Trophoblast cell (in vitro differentiated cells and primary cell): Measurements from ENCODE around the gene CCDC57.
A peak's percentile ranks its signal among the peaks of the same experiment; 100 is the strongest.

Experiments used
- DNase-seq, 2 donors: peaks; one replicate each; pipeline ENCODE4 v3.0.0-alpha.2; 2016
- H2AFZ ChIP-seq: 2 replicates; pipeline ENCODE4 v1.6.1; 2013; ENCODE audit warnings: low read length, moderate library complexity, mild to moderate bottlenecking; ENCODE audit not compliant: insufficient read depth, poor library complexity
- H2AK5ac ChIP-seq: 2 replicates; pipeline ENCODE4 v1.6.1; 2013; ENCODE audit warnings: mild to moderate bottlenecking, low read length
- H2BK120ac ChIP-seq: 2 replicates; pipeline ENCODE4 v1.6.1; 2013; ENCODE audit warnings: low read length, mild to moderate bottlenecking, moderate library complexity; ENCODE audit not compliant: insufficient read depth, poor library complexity
- H2BK12ac ChIP-seq: 2 replicates; pipeline ENCODE4 v1.6.1; 2013; ENCODE audit warnings: mild to moderate bottlenecking, low read length, moderate library complexity
- H2BK5ac ChIP-seq: 2 replicates; pipeline ENCODE4 v1.6.1; 2013; ENCODE audit warnings: low read length, low read depth, moderate library complexity, mild to moderate bottlenecking; ENCODE audit not compliant: poor library complexity
- H3K14ac ChIP-seq: 2 replicates; pipeline ENCODE4 v1.6.1; 2013; ENCODE audit warnings: mild to moderate bottlenecking, low read length
- H3K18ac ChIP-seq: 2 replicates; pipeline ENCODE4 v1.6.1; 2013; ENCODE audit warnings: mild to moderate bottlenecking, low read length
- H3K23ac ChIP-seq: 2 replicates; pipeline ENCODE4 v1.6.1; 2013; ENCODE audit warnings: low read length
- H3K27ac ChIP-seq: 2 replicates; pipeline ENCODE4 v1.5.1; 2013; ENCODE audit warnings: low read depth, mild to moderate bottlenecking, inconsistent platforms, low read length, moderate library complexity
- H3K27me3 ChIP-seq: 2 replicates; pipeline ENCODE4 v1.6.1; 2013; ENCODE audit warnings: inconsistent platforms, mild to moderate bottlenecking, low read length, moderate library complexity; ENCODE audit not compliant: insufficient read depth
- H3K36me3 ChIP-seq, 2 experiments: 1 replicate in 1 of 2; 2 replicates in 1 of 2; pipeline ENCODE4 v1.6.1; 2013; ENCODE audit warnings: low read length in 2 of 2, mild to moderate bottlenecking in 2 of 2, moderate library complexity in 1 of 2; ENCODE audit not compliant: insufficient read depth in 2 of 2, control insufficient read depth in 1 of 2
- H3K4ac ChIP-seq: 2 replicates; pipeline ENCODE4 v1.6.1; 2013; ENCODE audit warnings: low read depth, mild to moderate bottlenecking, low read length, moderate library complexity
- H3K4me1 ChIP-seq, 2 experiments: 1 replicate in 1 of 2; 2 replicates in 1 of 2; pipeline ENCODE4 v1.6.1; 2013; ENCODE audit warnings: low read length in 2 of 2, mild to moderate bottlenecking in 2 of 2, moderate library complexity in 1 of 2; ENCODE audit not compliant: insufficient read depth in 2 of 2, control insufficient read depth in 1 of 2
- H3K4me2 ChIP-seq: 2 replicates; pipeline ENCODE4 v1.6.1; 2013; ENCODE audit warnings: inconsistent platforms, mild to moderate bottlenecking, low read length, moderate library complexity
- H3K4me3 ChIP-seq: 2 replicates; pipeline ENCODE4 v1.5.1; 2013; ENCODE audit warnings: mild to moderate bottlenecking, low read depth, low read length, inconsistent platforms
- H3K79me1 ChIP-seq: one replicate; pipeline ENCODE4 v1.6.1; 2013; ENCODE audit warnings: low read length
- H3K79me2 ChIP-seq: 2 replicates; pipeline ENCODE4 v1.6.1; 2013; ENCODE audit warnings: low read length, mild to moderate bottlenecking; ENCODE audit not compliant: control insufficient read depth, insufficient read depth, poor library complexity
- H3K9ac ChIP-seq: 2 replicates; pipeline ENCODE4 v1.6.1; 2013; ENCODE audit warnings: mild to moderate bottlenecking, low read length
- H3K9me3 ChIP-seq: 2 replicates; pipeline ENCODE4 v1.6.1; 2013; ENCODE audit warnings: low read depth, mild to moderate bottlenecking, control low read depth, inconsistent platforms, low read length; ENCODE audit not compliant: insufficient read depth
- H4K12ac ChIP-seq: 2 replicates; pipeline ENCODE4 v1.6.1; 2013; ENCODE audit warnings: low read depth, mild to moderate bottlenecking, low read length, moderate library complexity
- H4K8ac ChIP-seq: 2 replicates; pipeline ENCODE4 v1.6.1; 2013; ENCODE audit warnings: low read depth, mild to moderate bottlenecking, low read length, moderate library complexity
- H4K91ac ChIP-seq: one replicate; pipeline ENCODE4 v1.6.1; 2013; ENCODE audit warnings: low read depth, mild to moderate bottlenecking, low read length, moderate library complexity
- WGBS: extraction: QIAGEN DNeasy Blood & Tissue Kit; methylation state at CpG from one replicate; pipeline ENCODE4 v1.1.7; 2013; ENCODE audit warnings: missing lambda C conversion rate; ENCODE audit not compliant: insufficient read length, insufficient coverage; ENCODE audit errors: extremely low coverage; 5-methylcytosine and 5-hydroxymethylcytosine counted together

Gene CCDC57

DNA sequence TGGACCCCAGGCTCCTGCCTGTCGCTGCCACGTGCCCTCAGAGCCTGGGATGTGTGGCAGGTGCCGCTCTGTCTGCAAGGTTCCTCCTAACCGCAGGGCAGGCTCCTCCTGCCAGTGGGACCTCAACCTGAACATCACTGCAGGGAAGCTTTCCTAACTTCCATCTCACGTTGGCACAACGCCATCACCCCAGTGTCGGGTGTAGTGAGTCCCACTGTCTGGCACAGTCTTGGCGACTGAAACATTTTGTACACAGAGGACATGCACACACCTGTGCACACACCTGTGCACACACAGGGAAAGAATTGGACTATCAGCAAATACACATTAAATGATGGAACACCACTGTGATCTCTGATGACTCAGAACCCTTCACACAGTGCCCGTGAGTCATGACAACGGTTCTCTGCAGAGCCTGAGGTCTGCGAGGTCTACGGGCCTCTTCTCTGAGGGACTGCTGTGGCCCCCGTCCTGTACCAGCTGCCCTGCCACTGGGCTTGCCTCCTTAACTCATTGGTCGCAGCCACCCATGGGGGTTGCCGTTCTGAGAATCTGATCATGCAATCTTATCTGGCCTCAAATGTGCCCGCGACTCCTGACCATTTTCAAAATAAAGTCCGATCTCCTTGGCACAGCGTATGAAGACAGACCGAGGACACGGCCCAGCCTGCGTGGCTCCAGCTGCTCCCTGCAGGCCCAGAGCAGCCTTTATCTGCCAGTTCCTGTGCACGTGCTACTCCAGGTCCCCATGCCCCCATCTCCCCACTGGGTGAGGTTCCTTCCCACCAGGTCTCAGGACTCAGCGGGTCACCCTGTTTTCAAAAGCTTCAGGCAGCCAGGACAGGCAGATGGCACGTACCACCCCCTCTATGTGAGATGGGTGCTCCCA lies 7.6 kb downstream of the CCDC57 start:
- Histone ChIP-seq H2BK120ac (no peak overlapping the region), H2AK5ac (peak overlapping the region; percentile 18), H3K27me3 (no peaks in the 10 kb centered on the region), H3K4me3 (no peak overlapping the region), H3K23ac (no peak overlapping the region), H3K4me1 (peaks cover 4 to 5% of the 10 kb centered on the region in 2 experiments), H3K79me1 (no peaks in the 10 kb centered on the region), H2AFZ (no peak overlapping the region), H3K9ac (no peak overlapping the region), H3K4ac (no peak overlapping the region), H3K4me2 (no peak overlapping the region), H3K9me3 (no peaks in the 10 kb centered on the region), H4K91ac (peak overlapping the region; percentile 84), H2BK5ac (no peak overlapping the region), H4K12ac (no peak overlapping the region), H3K27ac (no peak overlapping the region), H3K14ac (peak overlapping the region; percentile 9), H3K36me3 (peaks cover 8 to 9% of the 10 kb centered on the region in 2 experiments), H3K18ac (no peak overlapping the region), H4K8ac (no peak overlapping the region), H3K79me2 (no peaks in the 10 kb centered on the region), H2BK12ac (no peak overlapping the region)
- no CpG with 5 or more reads among the region's 25 CpGs for WGBS
- peak; percentile 56 to 65 for DNase-seq

- no peaks in the 10 kb centered on the region for H3K27me3 ChIP-seq
- H2BK12ac ChIP-seq = no peak overlapping the region
- no peak overlapping the region for H3K4me2 ChIP-seq
- H3K9me3 ChIP-seq = no peaks in the 10 kb centered on the region
- no peaks in the 10 kb centered on the region for H3K79me2 ChIP-seq
- H3K14ac ChIP-seq = no peak overlapping the region
- no peak overlapping the region for H4K8ac ChIP-seq
- whole genome bisulfite sequencing = no CpG with 5 or more reads among the region's 19 CpGs
- no peak for DNase-seq
- H3K79me1 ChIP-seq = no peaks in the 10 kb centered on the region
- peaks cover 13 to 15% of the 10 kb centered on the region in 2 experiments for H3K36me3 ChIP-seq
- no peak overlapping the region for H3K18ac ChIP-seq
- H3K4me3 ChIP-seq = no peak overlapping the region
- H3K27ac ChIP-seq = no peak overlapping the region
- no peak overlapping the region for H3K4ac ChIP-seq
- no peak overlapping the region for H2BK5ac ChIP-seq
- H2AK5ac ChIP-seq = no peak overlapping the region
- peaks cover 4 to 5% of the 10 kb centered on the region in 2 experiments for H3K4me1 ChIP-seq
- H4K12ac ChIP-seq = no peak overlapping the region
- no peak overlapping the region for H2AFZ ChIP-seq
- H3K9ac ChIP-seq = no peak overlapping the region
- H2BK120ac ChIP-seq = no peak overlapping the region
- no peak overlapping the region for H4K91ac ChIP-seq
- no peak overlapping the region for H3K23ac ChIP-seq
Measured at GRCh38 chr17:82203920-82204319, 8.7 kb downstream of the CCDC57 start.

DNA sequence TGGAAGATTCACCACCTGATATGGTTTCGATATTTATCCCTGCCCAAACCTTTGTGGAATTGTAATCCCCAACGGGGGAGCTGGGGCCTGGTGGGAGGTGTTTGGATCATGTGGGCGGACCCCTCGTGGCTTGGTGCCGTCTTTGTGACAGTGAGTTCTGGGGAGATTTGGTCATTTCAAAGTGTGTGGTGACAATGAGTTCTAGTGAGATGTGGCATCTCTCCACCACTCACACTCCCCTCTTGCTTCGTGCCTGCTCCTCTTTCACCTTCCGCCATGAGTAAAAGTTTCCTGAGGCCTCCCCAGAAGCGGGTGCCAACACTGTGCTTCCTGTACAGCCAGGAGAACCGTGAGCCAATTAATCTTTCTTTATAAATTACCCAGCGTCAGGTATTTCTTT lies 9.7 kb downstream of the CCDC57 start:
- Histone ChIP-seq H3K18ac (no peak overlapping the region), H3K4me1 (peaks cover 4 to 5% of the 10 kb centered on the region in 2 experiments), H4K8ac (no peak overlapping the region), H3K9me3 (no peaks in the 10 kb centered on the region), H3K27ac (no peak overlapping the region), H2BK12ac (no peak overlapping the region), H3K36me3 (peaks cover 15 to 16% of the 10 kb centered on the region in 2 experiments), H3K4ac (no peak overlapping the region), H3K23ac (no peak overlapping the region), H2BK5ac (no peak overlapping the region), H3K79me2 (no peaks in the 10 kb centered on the region), H3K4me2 (no peak overlapping the region), H3K79me1 (no peaks in the 10 kb centered on the region), H2AFZ (no peak overlapping the region), H3K9ac (no peak overlapping the region), H4K91ac (no peak overlapping the region), H4K12ac (no peak overlapping the region), H3K4me3 (no peak overlapping the region), H2BK120ac (no peak overlapping the region), H2AK5ac (no peak overlapping the region), H3K27me3 (no peaks in the 10 kb centered on the region), H3K14ac (no peak overlapping the region)
- no peak for DNase-seq
- no CpG with 5 or more reads among the region's 10 CpGs for WGBS

DNA sequence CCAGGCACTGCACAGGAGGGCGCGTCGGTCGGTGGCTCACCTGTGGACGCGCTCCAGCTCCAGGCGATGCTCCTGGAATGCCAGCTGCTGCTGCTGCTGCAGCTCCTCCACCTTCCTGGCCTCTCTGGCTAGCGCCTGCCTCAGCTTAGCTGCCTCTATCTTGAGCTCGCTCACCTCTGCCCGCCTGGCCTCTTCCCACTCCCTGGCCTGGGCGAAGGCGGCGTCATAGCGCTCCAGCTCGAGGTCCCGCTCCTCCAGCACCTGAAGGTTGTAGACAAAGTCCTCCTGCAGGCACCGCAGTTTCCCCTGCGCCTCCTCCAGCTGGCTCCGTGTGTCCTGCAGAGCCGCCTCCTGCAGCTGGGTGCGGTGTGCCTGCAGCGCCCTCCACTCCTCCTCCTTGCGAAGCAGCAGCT lies 11.1 kb downstream of the CCDC57 start:
- peaks cover 21 to 26% of the 10 kb centered on the region in 2 experiments for H3K36me3 ChIP-seq
- no peak overlapping the region for H2BK12ac ChIP-seq
- no peak overlapping the region for H3K9ac ChIP-seq
- no peak overlapping the region for H3K4me2 ChIP-seq
- H3K27ac ChIP-seq = no peak overlapping the region
- no peak overlapping the region for H2AK5ac ChIP-seq
- H3K4ac ChIP-seq = no peak overlapping the region
- H3K9me3 ChIP-seq = no peaks in the 10 kb centered on the region
- H3K79me2 ChIP-seq = no peaks in the 10 kb centered on the region
- no peak overlapping the region for H2BK120ac ChIP-seq
- H3K14ac ChIP-seq = no peak overlapping the region
- no peak overlapping the region for H2BK5ac ChIP-seq
- no peak overlapping the region for H4K12ac ChIP-seq
- H2AFZ ChIP-seq = no peak overlapping the region
- no peaks in the 10 kb centered on the region for H3K27me3 ChIP-seq
- no CpG with 5 or more reads among the region's 23 CpGs for whole genome bisulfite sequencing
- H3K4me1 ChIP-seq = peaks cover 4 to 5% of the 10 kb centered on the region in 2 experiments
- no peaks in the 10 kb centered on the region for H3K79me1 ChIP-seq
- H3K18ac ChIP-seq = no peak overlapping the region
- H3K4me3 ChIP-seq = no peak overlapping the region
- no peak overlapping the region for H4K91ac ChIP-seq
- no peak overlapping the region for H4K8ac ChIP-seq
- no peak for DNase-seq
- no peak overlapping the region for H3K23ac ChIP-seq
